GM18867 (cell line): ENCODE results near the gene C1orf21.
"Not testable (repeated sequence)": the region's sequence is repeated elsewhere in the genome, so short reads cannot be mapped to it uniquely, and the experiment has no call there.

Experiments used
- ATAC-seq: cut with Tn5 transposase; IDR thresholded peaks from one replicate; pipeline ENCODE4 v1.9.1; 2021; ENCODE audit warnings: mild to moderate bottlenecking, moderate library complexity; ENCODE audit not compliant: unreplicated experiment

Gene C1orf21

GRCh38 chr1:184590163-184590750, 203.4 kb downstream of the C1orf21 start:
- ATAC-seq = no peak

GRCh38 chr1:184593597-184593996, 206.8 kb downstream of the C1orf21 start:
- no peak for ATAC-seq

- no peak for ATAC-seq
Measured at GRCh38 chr1:184595596-184595995, 208.8 kb downstream of the C1orf21 start.

GRCh38 chr1:184596950-184597645, 210.3 kb downstream of the C1orf21 start:
- ATAC-seq = no peak

GRCh38 chr1:184597650-184598357, 211.0 kb downstream of the C1orf21 start:
- ATAC-seq = no peak

- ATAC-seq = no peak
Measured at GRCh38 chr1:184598403-184599193, 211.8 kb downstream of the C1orf21 start.

GRCh38 chr1:184604152-184604900, 217.5 kb downstream of the C1orf21 start:
- no peak for ATAC-seq

- no peak for ATAC-seq
Measured at GRCh38 chr1:184605941-184606340, 219.1 kb downstream of the C1orf21 start.

GRCh38 chr1:184606786-184607185, 220.0 kb downstream of the C1orf21 start:
- ATAC-seq = no peak

GRCh38 chr1:184608581-184608980, 221.8 kb downstream of the C1orf21 start:
- no peak for ATAC-seq

- no peak for ATAC-seq
Measured at GRCh38 chr1:184608990-184609389, 222.2 kb downstream of the C1orf21 start.

- ATAC-seq = no peak
Measured at GRCh38 chr1:184610876-184611595, 224.2 kb downstream of the C1orf21 start.

GRCh38 chr1:184612229-184612628, 225.4 kb downstream of the C1orf21 start:
- ATAC-seq = not testable (repeated sequence)

GRCh38 chr1:184614667-184615066, 227.8 kb downstream of the C1orf21 start:
- ATAC-seq = no peak

- no peak for ATAC-seq
Measured at GRCh38 chr1:184615301-184615700, 228.5 kb downstream of the C1orf21 start.

- ATAC-seq = no peak
Measured at GRCh38 chr1:184616504-184616903, 229.7 kb downstream of the C1orf21 start.

GRCh38 chr1:184617433-184618029, 230.7 kb downstream of the C1orf21 start:
- no peak for ATAC-seq

GRCh38 chr1:184618851-184619250, 232.0 kb downstream of the C1orf21 start:
- ATAC-seq = no peak

GRCh38 chr1:184620469-184620868, 233.6 kb downstream of the C1orf21 start:
- no peak for ATAC-seq

GRCh38 chr1:184621260-184621659, 234.4 kb downstream of the C1orf21 start:
- no peak for ATAC-seq
